Liver (tissue), 9 donors: ENCODE measurements around the gene DKK2. TPM values are rescaled to one million over a fixed set of nuclear protein-coding genes. Genes with fewer than 3 reads are reported as not detected.

Experiments
- DNase-seq: peaks from one replicate; pipeline ENCODE4 v3.0.0-alpha.2; 2017; ENCODE audit warnings: low spot score
- H3K27ac ChIP-seq, 2 donors: one replicate each; pipeline ENCODE4 v1.7.0; 2013; ENCODE audit warnings: inconsistent platforms in 2 of 2, low read length in 2 of 2, control low read depth in 1 of 2, low read depth in 1 of 2, mild to moderate bottlenecking in 1 of 2
- H3K27me3 ChIP-seq, 4 donors: one replicate each; pipeline versions ENCODE4 v1.6.1 to v1.7.0; 2013; ENCODE audit warnings: low read length in 3 of 4, inconsistent platforms in 1 of 4, mild to moderate bottlenecking in 1 of 4, moderate library complexity in 1 of 4; ENCODE audit not compliant: control insufficient read depth in 4 of 4, insufficient read depth in 4 of 4
- H3K36me3 ChIP-seq, 4 donors: one replicate each; pipeline versions ENCODE4 v1.6.1 to v1.7.0; 2013; ENCODE audit warnings: low read length in 3 of 4, mild to moderate bottlenecking in 3 of 4, low read depth in 1 of 4, moderate library complexity in 1 of 4; ENCODE audit not compliant: control insufficient read depth in 4 of 4, insufficient read depth in 3 of 4
- H3K4me1 ChIP-seq, 4 donors: one replicate each; pipeline versions ENCODE4 v1.6.1 to v1.7.0; 2013; ENCODE audit warnings: low read length in 3 of 4, mild to moderate bottlenecking in 3 of 4, moderate library complexity in 1 of 4; ENCODE audit not compliant: control insufficient read depth in 4 of 4, insufficient read depth in 4 of 4
- H3K4me3 ChIP-seq, 3 donors: one replicate each; pipeline versions ENCODE4 v1.6.1 to v1.7.0; 2013; ENCODE audit warnings: low read length in 3 of 3, control low read depth in 1 of 3, low read depth in 1 of 3, mild to moderate bottlenecking in 1 of 3
- H3K9ac ChIP-seq, 2 donors: one replicate each; pipeline ENCODE4 v1.7.0; 2013; ENCODE audit warnings: low read length in 2 of 2, mild to moderate bottlenecking in 2 of 2, moderate library complexity in 2 of 2, control low read depth in 1 of 2, low read depth in 1 of 2
- H3K9me3 ChIP-seq, 4 donors: one replicate each; pipeline versions ENCODE4 v1.6.1 to v1.7.0; 2013; ENCODE audit warnings: low read length in 3 of 4; ENCODE audit not compliant: control insufficient read depth in 4 of 4
- EGR1 ChIP-seq, 2 donors: IDR thresholded peaks; 2 replicates each; pipeline ENCODE4 v1.6.1; 2016 to 2018; ENCODE audit warnings: antibody characterized with exemption in 2 of 2, low read depth in 2 of 2
- FOXA1 ChIP-seq: IDR thresholded peaks from 2 replicates; pipeline ENCODE4 v1.6.1; 2016; ENCODE audit warnings: antibody characterized with exemption
- GABPA ChIP-seq, 2 donors: IDR thresholded peaks in 1 of 2; conservative IDR thresholded peaks in 1 of 2; 2 replicates each; pipeline ENCODE4 v1.6.1; 2016; ENCODE audit warnings: antibody characterized with exemption in 2 of 2, mild to moderate bottlenecking in 1 of 2, moderate library complexity in 1 of 2
- HNF4G ChIP-seq: IDR thresholded peaks from 2 replicates; pipeline ENCODE4 v1.6.1; 2016; ENCODE audit warnings: antibody characterized with exemption
- RAD21 ChIP-seq, 2 donors: IDR thresholded peaks; 2 replicates each; pipeline ENCODE4 v1.6.1; 2016; ENCODE audit warnings: antibody characterized with exemption in 2 of 2, mild to moderate bottlenecking in 2 of 2
- RXRA ChIP-seq, 2 donors: IDR thresholded peaks; 2 replicates each; pipeline ENCODE4 v1.6.1; 2017 to 2018; ENCODE audit warnings: antibody characterized with exemption in 2 of 2, mild to moderate bottlenecking in 1 of 2
- TAF1 ChIP-seq: conservative IDR thresholded peaks from 2 replicates; pipeline ENCODE4 v1.6.1; 2016; ENCODE audit warnings: antibody characterized with exemption, mild to moderate bottlenecking
- WGBS: extraction: QIAGEN DNeasy Blood & Tissue Kit; methylation state at CpG from one replicate; pipeline ENCODE4 v1.1.7; 2013; 5-methylcytosine and 5-hydroxymethylcytosine counted together
- polyA plus RNA-seq, 2 donors: library from polyadenylated mRNA; stranded (reverse) in 1 of 2; unstranded in 1 of 2; fragments of 200-250 nt in 1 of 2; fragments of >200 nt in 1 of 2; fragmentation: Nextera tagmentation in 1 of 2; extraction: Ambion mirVana in 1 of 2; gene quantifications; one replicate each; pipeline versions ENCODE4 v1.2.1 to v1.2.3, GENCODE V29; 2013 to 2015
- total RNA-seq, 2 donors: library from RNA; depleted of rRNA; stranded (reverse); fragments of >200 nt; gene quantifications; one replicate each; pipeline ENCODE4 v1.2.3, GENCODE V29; 2014
- TF ChIP-seq, protein P1 (sequence below): fragments of 150-350 bp; IDR thresholded peaks from 2 replicates; pipeline ENCODE4 v1.5.1; 2017; ENCODE audit warnings: improper control_type of control experiment, low read depth, low read length; ENCODE audit not compliant: missing input control
- TF ChIP-seq, protein P2 (sequence below): IDR thresholded peaks from 2 replicates; pipeline ENCODE4 v1.6.1; 2016; ENCODE audit warnings: antibody characterized with exemption, mild to moderate bottlenecking
- TF ChIP-seq, protein P3 (sequence below): IDR thresholded peaks from 2 replicates; pipeline ENCODE4 v1.6.1; 2016; ENCODE audit warnings: antibody characterized with exemption
- TF ChIP-seq, protein P4 (sequence below): IDR thresholded peaks from 2 replicates; pipeline ENCODE4 v1.6.1; 2016; ENCODE audit warnings: antibody characterized with exemption
- donor health status: healthy.
- donor health status: healthy.
- donor health status: healthy.
- donor health status: healthy.
- donor health status: healthy.

Gene DKK2
- total and polyA plus RNA-seq, 4 donors: 0.07 to 0.33 (median 0.21) TPM

DNA sequence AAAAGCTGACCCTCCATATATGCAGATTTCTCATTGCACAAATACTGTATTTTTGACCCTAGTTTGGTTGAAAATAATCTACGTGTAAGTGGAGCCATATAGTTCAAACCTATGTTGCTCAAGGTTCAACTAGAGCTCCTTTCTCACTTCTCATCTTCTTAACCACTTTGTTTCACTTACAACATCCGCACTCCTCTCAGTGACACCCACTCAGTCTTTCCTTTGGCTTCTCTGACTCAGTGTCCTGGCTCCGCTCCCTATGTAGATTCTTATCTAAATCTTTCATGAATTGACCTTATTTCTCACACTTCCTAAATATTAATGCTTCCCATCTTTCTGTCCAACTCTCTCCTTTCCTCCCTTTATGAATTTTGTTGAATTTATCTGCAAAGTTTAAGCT, 32.9 kb upstream of the DKK2 start:
- 77% methylated on average over 3 of the region's 3 CpGs for WGBS
- TF ChIP-seq, protein P1, sequence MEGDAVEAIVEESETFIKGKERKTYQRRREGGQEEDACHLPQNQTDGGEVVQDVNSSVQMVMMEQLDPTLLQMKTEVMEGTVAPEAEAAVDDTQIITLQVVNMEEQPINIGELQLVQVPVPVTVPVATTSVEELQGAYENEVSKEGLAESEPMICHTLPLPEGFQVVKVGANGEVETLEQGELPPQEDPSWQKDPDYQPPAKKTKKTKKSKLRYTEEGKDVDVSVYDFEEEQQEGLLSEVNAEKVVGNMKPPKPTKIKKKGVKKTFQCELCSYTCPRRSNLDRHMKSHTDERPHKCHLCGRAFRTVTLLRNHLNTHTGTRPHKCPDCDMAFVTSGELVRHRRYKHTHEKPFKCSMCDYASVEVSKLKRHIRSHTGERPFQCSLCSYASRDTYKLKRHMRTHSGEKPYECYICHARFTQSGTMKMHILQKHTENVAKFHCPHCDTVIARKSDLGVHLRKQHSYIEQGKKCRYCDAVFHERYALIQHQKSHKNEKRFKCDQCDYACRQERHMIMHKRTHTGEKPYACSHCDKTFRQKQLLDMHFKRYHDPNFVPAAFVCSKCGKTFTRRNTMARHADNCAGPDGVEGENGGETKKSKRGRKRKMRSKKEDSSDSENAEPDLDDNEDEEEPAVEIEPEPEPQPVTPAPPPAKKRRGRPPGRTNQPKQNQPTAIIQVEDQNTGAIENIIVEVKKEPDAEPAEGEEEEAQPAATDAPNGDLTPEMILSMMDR: no peak
- TF ChIP-seq RAD21 (IDR thresholded peaks at IDR 0.05) (no peak), TAF1 (no peak), HNF4G (no peak), RXRA (IDR thresholded peaks at IDR 0.05) (no peak)
- TF ChIP-seq, protein P2, sequence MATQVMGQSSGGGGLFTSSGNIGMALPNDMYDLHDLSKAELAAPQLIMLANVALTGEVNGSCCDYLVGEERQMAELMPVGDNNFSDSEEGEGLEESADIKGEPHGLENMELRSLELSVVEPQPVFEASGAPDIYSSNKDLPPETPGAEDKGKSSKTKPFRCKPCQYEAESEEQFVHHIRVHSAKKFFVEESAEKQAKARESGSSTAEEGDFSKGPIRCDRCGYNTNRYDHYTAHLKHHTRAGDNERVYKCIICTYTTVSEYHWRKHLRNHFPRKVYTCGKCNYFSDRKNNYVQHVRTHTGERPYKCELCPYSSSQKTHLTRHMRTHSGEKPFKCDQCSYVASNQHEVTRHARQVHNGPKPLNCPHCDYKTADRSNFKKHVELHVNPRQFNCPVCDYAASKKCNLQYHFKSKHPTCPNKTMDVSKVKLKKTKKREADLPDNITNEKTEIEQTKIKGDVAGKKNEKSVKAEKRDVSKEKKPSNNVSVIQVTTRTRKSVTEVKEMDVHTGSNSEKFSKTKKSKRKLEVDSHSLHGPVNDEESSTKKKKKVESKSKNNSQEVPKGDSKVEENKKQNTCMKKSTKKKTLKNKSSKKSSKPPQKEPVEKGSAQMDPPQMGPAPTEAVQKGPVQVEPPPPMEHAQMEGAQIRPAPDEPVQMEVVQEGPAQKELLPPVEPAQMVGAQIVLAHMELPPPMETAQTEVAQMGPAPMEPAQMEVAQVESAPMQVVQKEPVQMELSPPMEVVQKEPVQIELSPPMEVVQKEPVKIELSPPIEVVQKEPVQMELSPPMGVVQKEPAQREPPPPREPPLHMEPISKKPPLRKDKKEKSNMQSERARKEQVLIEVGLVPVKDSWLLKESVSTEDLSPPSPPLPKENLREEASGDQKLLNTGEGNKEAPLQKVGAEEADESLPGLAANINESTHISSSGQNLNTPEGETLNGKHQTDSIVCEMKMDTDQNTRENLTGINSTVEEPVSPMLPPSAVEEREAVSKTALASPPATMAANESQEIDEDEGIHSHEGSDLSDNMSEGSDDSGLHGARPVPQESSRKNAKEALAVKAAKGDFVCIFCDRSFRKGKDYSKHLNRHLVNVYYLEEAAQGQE: no peak
- Histone ChIP-seq H3K36me3 (no peaks in the 10 kb centered on the region), H3K4me3 (no peak overlapping the region), H3K9me3 (no peaks in the 10 kb centered on the region), H3K9ac (no peak overlapping the region), H3K27me3 (peaks cover 0 to 3% (median 1%) of the 10 kb centered on the region in 4 donors), H3K27ac (no peak overlapping the region), H3K4me1 (no peaks in the 10 kb centered on the region)
- no peak for DNase-seq

DNA sequence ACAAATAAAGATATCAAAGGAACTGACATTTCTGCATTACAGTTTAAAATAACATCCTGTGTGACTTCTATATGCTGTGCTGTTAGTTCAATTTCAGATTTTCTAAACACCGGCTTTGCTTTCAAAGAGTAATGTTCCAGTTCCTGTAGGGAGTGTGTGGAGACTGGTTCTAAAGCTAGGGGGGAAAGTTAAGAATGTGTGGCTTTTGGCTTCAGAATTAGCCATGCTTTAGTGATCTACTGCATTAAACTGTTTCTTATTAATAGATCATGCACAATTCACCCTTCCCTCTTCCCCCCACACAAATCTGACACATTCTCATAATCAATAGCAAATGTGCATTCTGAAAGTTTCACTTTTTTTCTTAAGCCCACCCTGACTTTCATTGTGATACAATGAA, 32.0 kb upstream of the DKK2 start:
- Histone ChIP-seq H3K9ac (no peak overlapping the region), H3K9me3 (no peaks in the 10 kb centered on the region), H3K27ac (no peak overlapping the region), H3K27me3 (peaks cover 0 to 5% (median 1%) of the 10 kb centered on the region in 4 donors), H3K36me3 (no peaks in the 10 kb centered on the region), H3K4me1 (no peaks in the 10 kb centered on the region), H3K4me3 (no peak overlapping the region)
- TF ChIP-seq RXRA (IDR thresholded peaks at IDR 0.05): no peak
- no peak for TF ChIP-seq FOXA1
- TF ChIP-seq, protein P1: no peak
- no peak for TF ChIP-seq GABPA (IDR thresholded peaks at IDR 0.05 in 1 of 2, conservative IDR thresholded peaks at IDR 0.05 in 1 of 2)
- no peak for TF ChIP-seq EGR1 (IDR thresholded peaks at IDR 0.05; ENCODE audit: low read depth in 2 of 2)
- TF ChIP-seq, protein P3, sequence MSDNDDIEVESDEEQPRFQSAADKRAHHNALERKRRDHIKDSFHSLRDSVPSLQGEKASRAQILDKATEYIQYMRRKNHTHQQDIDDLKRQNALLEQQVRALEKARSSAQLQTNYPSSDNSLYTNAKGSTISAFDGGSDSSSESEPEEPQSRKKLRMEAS: no peak
- TF ChIP-seq RAD21 (IDR thresholded peaks at IDR 0.05): no peak
- TF ChIP-seq, protein P4, sequence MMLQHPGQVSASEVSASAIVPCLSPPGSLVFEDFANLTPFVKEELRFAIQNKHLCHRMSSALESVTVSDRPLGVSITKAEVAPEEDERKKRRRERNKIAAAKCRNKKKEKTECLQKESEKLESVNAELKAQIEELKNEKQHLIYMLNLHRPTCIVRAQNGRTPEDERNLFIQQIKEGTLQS: no peak
- DNase-seq: no peak
- 71% methylated on average over 1 of the region's 1 CpG for WGBS
